HCT116 (cell line): ENCODE measurements around the gene DGCR8. TPM values are rescaled to one million over a fixed set of nuclear protein-coding genes. Genes with fewer than 3 reads are reported as not detected.

Experiments
- ATAC-seq: fragments of 200-7000 bp; cut with Tn5 transposase; 2 replicates; pipeline ENCODE4 v1.9.1; 2020; ENCODE audit warnings: mild to moderate bottlenecking, moderate library complexity
- BruUV-seq: library from RNA; stranded (reverse); fragments of 400-500 nt; replicated peaks from 2 replicates; lab custom pipeline; 2021; lab: Mats Ljungman, UMichigan
- CTCF ChIA-PET: fragments of 300-600 bp; sonication (Branson Sonifier 250); formaldehyde crosslinking; loops from one replicate; lab custom pipeline; 2021; ENCODE audit warnings: antibody characterized with exemption; lab: Charles Lee
- POLR2A ChIA-PET: fragments of 300-600, 350-600 bp; sonication (Branson Sonifier 250); formaldehyde crosslinking; loops from one replicate; lab custom pipeline; 2021; ENCODE audit warnings: antibody characterized with exemption; lab: Charles Lee
- RAD21 ChIA-PET, 2 experiments: fragments of 300-600 bp; sonication (Branson Sonifier 250); formaldehyde crosslinking; loops; one replicate each; lab custom pipeline; 2023; ENCODE audit warnings: low total read pairs in 2 of 2; ENCODE audit not compliant: uncharacterized antibody in 2 of 2, unreplicated experiment in 2 of 2, low non-redundant PET in 1 of 2; lab: Charles Lee
- DNase-seq: peaks from one replicate; pipeline ENCODE4 v3.0.0-alpha.2; 2010; ENCODE audit warnings: low read depth, low spot score
- H2AFZ ChIP-seq: fragments of 200-600 bp; shearing (Covaris generic), sonication (generic); 2 replicates; pipeline ENCODE4 v1.6.1; 2017; ENCODE audit warnings: low read depth, mixed run types, mixed read lengths, antibody characterized with exemption, low read length; ENCODE audit not compliant: poor library complexity, severe bottlenecking
- H3K27ac ChIP-seq: 2 replicates; pipeline ENCODE4 v1.5.1; 2012; ENCODE audit warnings: low read depth, low read length
- H3K27me3 ChIP-seq: fragments of 200-600 bp; sonication (generic); 2 replicates; pipeline ENCODE4 v1.6.1; 2016; ENCODE audit warnings: mixed run types, low read length, mixed read lengths; ENCODE audit not compliant: insufficient read depth
- H3K36me3 ChIP-seq, 2 experiments: fragments of 200-500 bp in 1 of 2; fragments of 200-600 bp in 1 of 2; sonication (Bioruptor generic) in 1 of 2; sonication (generic) in 1 of 2; 2 replicates each; pipeline versions ENCODE4 v1.5.1 to v1.6.1; 2014 to 2016; ENCODE audit warnings: low read length in 2 of 2, inconsistent platforms in 1 of 2, mixed read lengths in 1 of 2, mixed run types in 1 of 2; ENCODE audit not compliant: insufficient read depth in 2 of 2, control insufficient read depth in 1 of 2
- H3K4me1 ChIP-seq, 2 experiments: fragments of 200-600 bp in 1 of 2; sonication (generic) in 1 of 2; 2 replicates each; pipeline versions ENCODE4 v1.5.1 to v1.6.1; 2012 to 2017; ENCODE audit warnings: low read length in 2 of 2, inconsistent platforms in 1 of 2, mild to moderate bottlenecking in 1 of 2, mixed read lengths in 1 of 2, mixed run types in 1 of 2, moderate library complexity in 1 of 2; ENCODE audit not compliant: insufficient read depth in 2 of 2, control insufficient read depth in 1 of 2
- H3K4me2 ChIP-seq: fragments of 200-600 bp; sonication (generic); 2 replicates; pipeline ENCODE4 v1.6.1; 2017; ENCODE audit warnings: mixed run types, low read length, mixed read lengths
- H3K4me3 ChIP-seq, 2 experiments: fragments of 200-600 bp in 1 of 2; sonication (generic) in 1 of 2; replicated peaks in 1 of 2; 2 replicates each; pipeline ENCODE4 v1.5.1; 2011 to 2016; ENCODE audit warnings: low read length in 2 of 2, control low read depth in 1 of 2, low read depth in 1 of 2, mild to moderate bottlenecking in 1 of 2, mixed read lengths in 1 of 2, mixed run types in 1 of 2
- H3K79me2 ChIP-seq: fragments of 200-600 bp; sonication (generic); 2 replicates; pipeline ENCODE4 v1.6.1; 2017; ENCODE audit warnings: mild to moderate bottlenecking, mixed run types, low read length, moderate library complexity, mixed read lengths; ENCODE audit not compliant: insufficient read depth
- H3K9ac ChIP-seq: fragments of 200-600 bp; sonication (generic); 2 replicates; pipeline ENCODE4 v1.6.1; 2016; ENCODE audit warnings: low read length, mixed read lengths
- H3K9me2 ChIP-seq: fragments of 200-600 bp; sonication (generic), shearing (Covaris generic); 2 replicates; pipeline ENCODE4 v1.6.1; 2017; ENCODE audit warnings: mixed run types, mild to moderate bottlenecking, moderate library complexity; ENCODE audit not compliant: insufficient read depth
- H3K9me3 ChIP-seq, 2 experiments: fragments of 200-500 bp in 1 of 2; fragments of 200-600 bp in 1 of 2; sonication (Bioruptor generic) in 1 of 2; sonication (generic) in 1 of 2; 2 replicates each; pipeline ENCODE4 v1.6.1; 2014 to 2017; ENCODE audit warnings: low read length in 2 of 2, mixed read lengths in 2 of 2, inconsistent platforms in 1 of 2, low read depth in 1 of 2, mild to moderate bottlenecking in 1 of 2, mixed run types in 1 of 2, moderate library complexity in 1 of 2; ENCODE audit not compliant: control insufficient read depth in 1 of 2, insufficient read depth in 1 of 2
- H4K20me1 ChIP-seq: fragments of 200-600 bp; sonication (generic), shearing (Covaris generic); 2 replicates; pipeline ENCODE4 v1.6.1; 2017; ENCODE audit warnings: mixed run types, mild to moderate bottlenecking, moderate library complexity; ENCODE audit not compliant: insufficient read depth
- CBX3 ChIP-seq: IDR thresholded peaks from 2 replicates; pipeline ENCODE4 v1.6.1; 2012; ENCODE audit warnings: low read depth
- ELF1 ChIP-seq: IDR thresholded peaks from 2 replicates; pipeline ENCODE4 v1.6.1; 2012; ENCODE audit warnings: low read depth, borderline replicate concordance
- EZH2 ChIP-seq: fragments of 200-600 bp; sonication (generic); IDR thresholded peaks from 2 replicates; pipeline ENCODE4 v1.6.1; 2017; ENCODE audit warnings: antibody characterized with exemption, mixed run types
- EZH2phosphoT487 ChIP-seq: fragments of 200-600 bp; IDR thresholded peaks from 2 replicates; pipeline ENCODE4 v1.6.1; 2018; ENCODE audit warnings: antibody characterized with exemption, borderline replicate concordance
- REST ChIP-seq: IDR thresholded peaks from 2 replicates; pipeline ENCODE4 v1.6.1; 2012; ENCODE audit warnings: low read depth
- SIN3A ChIP-seq: IDR thresholded peaks from 2 replicates; pipeline ENCODE4 v1.6.1; 2012; ENCODE audit warnings: low read depth
- SP1 ChIP-seq: IDR thresholded peaks from 2 replicates; pipeline ENCODE4 v1.6.1; 2012; ENCODE audit warnings: low read depth
- TCF7L2 ChIP-seq: IDR thresholded peaks from 2 replicates; pipeline ENCODE4 v1.7.0; 2011; ENCODE audit warnings: borderline replicate concordance, inconsistent platforms; ENCODE audit not compliant: insufficient read depth, insufficient read length; ENCODE audit errors: extremely low read depth
- YY1 ChIP-seq: IDR thresholded peaks from 2 replicates; pipeline ENCODE4 v1.6.1; 2011; ENCODE audit warnings: low read length, low read depth, moderate library complexity, mild to moderate bottlenecking; ENCODE audit not compliant: insufficient replicate concordance; ENCODE audit errors: extremely low read depth
- intact Hi-C: fragments of 100-400 bp; cut with micrococcal nuclease; formaldehyde crosslinking; loops from 2 replicates; pipeline ENCODE4 v1.10.0; 2022
- total RNA-seq: library from RNA; stranded (reverse); gene quantifications from one replicate; pipeline ENCODE4 v1.2.1, GENCODE V29; 2021; ENCODE audit not compliant: unreplicated experiment
- TF ChIP-seq, protein P1 (sequence below): IDR thresholded peaks from 2 replicates; pipeline ENCODE4 v1.6.1; 2012
- TF ChIP-seq, protein P2 (sequence below): IDR thresholded peaks from 2 replicates; pipeline ENCODE4 v1.6.1; 2011; ENCODE audit warnings: mild to moderate bottlenecking, low read length, moderate library complexity; ENCODE audit not compliant: insufficient replicate concordance; ENCODE audit errors: extremely low read depth

Gene DGCR8
- total RNA-seq, 1 experiment from 2014 or later, result 43.8 TPM

DNA sequence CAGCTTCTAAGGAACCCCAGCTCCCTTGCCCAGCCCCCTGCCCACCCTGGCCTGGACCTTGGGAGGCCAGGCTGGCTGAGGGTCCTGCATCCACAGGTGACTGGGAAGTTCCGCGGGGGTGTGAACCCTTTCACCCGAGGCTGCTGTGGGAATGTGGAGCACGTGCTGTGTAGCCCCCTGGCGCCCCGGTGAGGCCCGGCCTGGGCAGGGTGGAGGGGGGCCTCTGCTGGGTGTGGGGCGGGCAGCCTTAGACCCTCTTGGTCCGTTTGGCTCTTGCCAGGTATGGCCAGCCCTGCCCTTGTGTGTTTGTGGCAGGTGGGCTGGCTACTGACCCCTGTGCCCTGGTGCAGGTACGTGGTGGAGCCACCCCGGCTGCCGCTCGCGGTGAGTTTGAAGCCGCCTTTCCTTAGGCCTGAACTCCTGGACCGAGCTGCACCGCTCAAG is 60.5 kb downstream of the DGCR8 start:
- ChIA-PET POLR2A (no interaction called here), RAD21 (no interaction called here), CTCF (no interaction called here)
- peaks cover 5 to 12% of the 10 kb centered on the region in 2 experiments; a peak in 2 of 4 replicates for H3K36me3 ChIP-seq
- intact Hi-C loops, result no loop called here
- H3K4me3 ChIP-seq, result no peak overlapping the region
- TF ChIP-seq CBX3 (no peak), SP1 (no peak), EZH2phosphoT487 (no peak), REST (no peak), SIN3A (no peak), EZH2 (no peak), TCF7L2 (no peak), ELF1 (no peak), YY1 (no peak)
- TF ChIP-seq, protein P1, sequence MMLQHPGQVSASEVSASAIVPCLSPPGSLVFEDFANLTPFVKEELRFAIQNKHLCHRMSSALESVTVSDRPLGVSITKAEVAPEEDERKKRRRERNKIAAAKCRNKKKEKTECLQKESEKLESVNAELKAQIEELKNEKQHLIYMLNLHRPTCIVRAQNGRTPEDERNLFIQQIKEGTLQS, result no peak
- TF ChIP-seq, protein P2, sequence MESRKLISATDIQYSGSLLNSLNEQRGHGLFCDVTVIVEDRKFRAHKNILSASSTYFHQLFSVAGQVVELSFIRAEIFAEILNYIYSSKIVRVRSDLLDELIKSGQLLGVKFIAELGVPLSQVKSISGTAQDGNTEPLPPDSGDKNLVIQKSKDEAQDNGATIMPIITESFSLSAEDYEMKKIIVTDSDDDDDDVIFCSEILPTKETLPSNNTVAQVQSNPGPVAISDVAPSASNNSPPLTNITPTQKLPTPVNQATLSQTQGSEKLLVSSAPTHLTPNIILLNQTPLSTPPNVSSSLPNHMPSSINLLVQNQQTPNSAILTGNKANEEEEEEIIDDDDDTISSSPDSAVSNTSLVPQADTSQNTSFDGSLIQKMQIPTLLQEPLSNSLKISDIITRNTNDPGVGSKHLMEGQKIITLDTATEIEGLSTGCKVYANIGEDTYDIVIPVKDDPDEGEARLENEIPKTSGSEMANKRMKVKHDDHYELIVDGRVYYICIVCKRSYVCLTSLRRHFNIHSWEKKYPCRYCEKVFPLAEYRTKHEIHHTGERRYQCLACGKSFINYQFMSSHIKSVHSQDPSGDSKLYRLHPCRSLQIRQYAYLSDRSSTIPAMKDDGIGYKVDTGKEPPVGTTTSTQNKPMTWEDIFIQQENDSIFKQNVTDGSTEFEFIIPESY, result no peak
- H3K27ac ChIP-seq, result no peak overlapping the region
- no peak overlapping the region for H3K9ac ChIP-seq
- no peak overlapping the region for H2AFZ ChIP-seq
- H3K79me2 ChIP-seq, result peaks cover 44% of the 10 kb centered on the region
- BruUV-seq, result no TSS peak
- no peak for DNase-seq
- no peak for ATAC-seq
- H3K9me2 ChIP-seq, result no peaks in the 10 kb centered on the region
- H4K20me1 ChIP-seq, result no peaks in the 10 kb centered on the region
- peaks cover 4 to 12% of the 10 kb centered on the region in 2 experiments; a peak in 2 of 4 replicates for H3K4me1 ChIP-seq
- no peaks in the 10 kb centered on the region for H3K27me3 ChIP-seq
- no peaks in the 10 kb centered on the region for H3K9me3 ChIP-seq
- H3K4me2 ChIP-seq, result no peak overlapping the region
